Endometrium (tissue), 2 donors: ENCODE results near the gene DIP2C.
"Not testable (repeated sequence)": the region's sequence is repeated elsewhere in the genome, so short reads cannot be mapped to it uniquely, and the experiment has no call there.

Experiments
- FAIRE-seq: peaks from 2 replicates; lab custom pipeline; 2012; peaks lifted over from hg19 to GRCh38; lab: Jason Lieb, UNC
- donor health status: control.
- donor health status: control.

The DIP2C gene

DNA sequence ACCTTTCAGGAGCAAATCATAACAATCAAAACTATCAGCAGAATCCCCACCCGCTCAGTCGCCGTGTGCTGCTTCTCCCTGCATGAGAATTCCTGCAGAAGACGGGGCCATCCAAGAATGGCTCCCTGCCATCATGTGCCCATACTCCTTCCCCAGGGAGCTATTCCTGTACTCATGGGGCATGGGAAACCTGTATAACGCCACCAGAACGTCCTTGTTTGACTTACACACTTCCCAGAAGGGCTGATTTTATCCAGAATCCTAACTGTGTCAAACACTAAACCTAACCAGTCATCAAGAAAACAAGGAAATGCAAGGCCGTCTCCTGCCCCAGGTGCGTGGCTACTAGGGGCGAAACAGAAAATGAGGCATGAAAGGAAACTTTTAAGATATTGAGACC lies 16.0 kb downstream of the DIP2C start:
- FAIRE-seq = no peak

DNA sequence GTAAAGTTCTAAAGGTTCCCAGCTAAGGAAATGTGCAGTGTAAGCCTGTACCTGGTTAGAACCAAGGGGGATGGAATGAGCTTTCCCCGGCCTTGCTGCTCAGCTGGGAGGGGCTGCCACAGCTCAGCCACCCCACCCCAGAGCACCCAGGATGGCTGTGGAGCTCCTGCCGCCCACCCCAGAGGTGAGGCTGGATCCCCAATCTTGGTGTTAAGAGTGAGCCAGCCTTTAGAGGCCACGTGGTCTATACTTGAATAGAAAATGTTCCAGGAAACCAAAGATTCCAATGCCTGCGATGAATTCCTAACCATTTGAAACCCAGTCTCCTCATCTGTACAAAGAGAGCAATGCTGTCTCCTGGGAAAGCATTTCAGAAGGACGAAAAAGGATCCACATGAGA lies 16.5 kb downstream of the DIP2C start:
- FAIRE-seq = no peak

DNA sequence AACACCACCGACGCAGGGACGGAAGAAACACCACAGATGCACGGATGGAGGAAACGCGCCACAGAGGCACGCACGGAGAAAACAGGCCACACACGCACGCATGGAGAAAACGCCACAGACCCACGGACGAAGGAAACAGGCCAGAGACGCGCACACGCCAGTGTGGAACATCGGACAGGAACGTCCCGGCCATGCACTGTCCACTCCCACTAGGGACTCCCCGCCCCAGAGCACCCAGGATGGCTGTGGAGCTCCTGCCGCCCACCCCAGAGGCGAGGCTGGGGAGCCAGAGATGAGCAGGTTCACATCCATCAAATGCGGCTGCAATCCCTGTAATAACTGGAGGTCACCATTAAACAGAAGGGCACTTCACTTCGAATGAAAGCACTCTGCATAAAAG lies 17.3 kb downstream of the DIP2C start:
- no peak for FAIRE-seq

DNA sequence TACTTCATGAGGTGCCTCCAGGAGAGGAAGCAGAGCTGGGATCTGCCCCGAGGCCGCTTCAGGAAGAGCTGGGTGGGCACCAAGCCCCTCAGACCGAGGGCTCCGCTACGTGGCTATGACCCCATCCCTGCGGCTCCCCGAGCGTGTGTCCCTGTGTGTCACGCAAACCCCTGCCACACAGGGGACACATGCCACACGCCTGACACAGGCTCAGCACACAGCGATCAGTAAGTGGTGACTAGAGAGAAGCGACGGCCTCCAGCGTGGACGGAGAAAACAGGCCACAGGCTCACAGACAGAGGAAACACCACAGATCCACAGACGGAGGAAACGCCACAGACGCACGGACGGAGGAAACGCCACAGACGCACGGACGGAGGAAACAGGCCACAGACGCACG lies 18.5 kb downstream of the DIP2C start:
- no peak for FAIRE-seq

- FAIRE-seq = no peak
Observed at GRCh38 chr10:670038-670437, 19.4 kb downstream of the DIP2C start.

- no peak for FAIRE-seq
Observed at GRCh38 chr10:668786-669485, 20.5 kb downstream of the DIP2C start.

GRCh38 chr10:667602-668143 lies 21.8 kb downstream of the DIP2C start:
- FAIRE-seq = no peak

DNA sequence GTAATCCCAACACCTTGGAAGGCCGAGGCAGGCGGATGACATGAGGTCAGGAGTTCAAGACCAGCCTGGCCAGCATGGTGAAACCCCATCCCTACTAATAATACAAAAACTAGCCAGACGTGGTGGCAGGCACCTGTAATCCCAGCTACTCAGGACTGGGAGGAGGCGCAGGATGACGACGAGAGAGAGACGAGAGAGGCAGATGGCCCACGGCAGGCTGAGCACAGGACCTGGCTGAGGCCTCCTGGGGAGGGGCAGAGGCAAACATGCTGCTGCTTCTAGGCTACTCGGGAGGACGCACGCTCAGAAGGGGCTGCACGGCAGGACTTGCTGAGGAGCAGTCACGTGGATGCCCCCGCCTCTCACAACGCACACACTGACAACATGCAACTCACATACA lies 22.4 kb downstream of the DIP2C start:
- FAIRE-seq = no peak

DNA sequence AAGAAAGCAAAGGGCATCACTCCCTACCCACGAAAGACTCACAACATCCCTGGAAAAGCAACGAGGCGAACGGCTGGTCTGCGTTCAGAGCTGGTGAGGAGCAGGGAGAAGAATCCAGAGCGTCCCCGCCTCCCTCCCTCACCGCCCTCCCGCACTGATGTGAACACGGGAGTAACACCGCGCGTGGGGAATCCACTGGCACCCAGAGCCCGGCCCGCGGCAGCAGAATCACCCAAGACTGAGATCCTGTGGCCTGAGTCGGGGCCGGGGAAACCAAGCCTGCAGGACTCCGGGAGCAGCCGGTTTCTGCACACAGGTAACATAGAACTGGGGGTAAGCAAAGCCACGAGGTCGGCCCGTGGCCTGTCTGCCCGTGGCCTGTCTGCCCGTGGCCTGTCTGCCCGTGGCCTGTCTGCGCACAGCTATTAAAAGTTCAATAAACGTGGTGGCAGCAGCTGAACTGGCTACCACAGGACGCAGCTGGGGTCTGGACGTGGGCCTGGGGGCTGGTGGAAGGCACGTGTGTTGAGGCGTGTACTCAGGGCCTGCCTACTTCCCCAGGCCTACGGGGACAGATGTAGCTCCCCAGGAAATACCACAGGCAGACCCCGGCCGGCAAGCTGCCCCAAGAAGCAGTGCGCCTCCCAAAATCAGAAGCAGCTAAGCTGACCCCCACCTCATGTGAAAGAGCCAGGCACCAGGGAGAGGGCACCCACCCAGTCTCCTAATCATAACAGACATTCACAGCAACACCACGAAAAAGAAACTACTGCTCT lies 23.0 kb downstream of the DIP2C start:
- FAIRE-seq = no peak

GRCh38 chr10:665579-666091 lies 23.8 kb downstream of the DIP2C start:
- FAIRE-seq = no peak

DNA sequence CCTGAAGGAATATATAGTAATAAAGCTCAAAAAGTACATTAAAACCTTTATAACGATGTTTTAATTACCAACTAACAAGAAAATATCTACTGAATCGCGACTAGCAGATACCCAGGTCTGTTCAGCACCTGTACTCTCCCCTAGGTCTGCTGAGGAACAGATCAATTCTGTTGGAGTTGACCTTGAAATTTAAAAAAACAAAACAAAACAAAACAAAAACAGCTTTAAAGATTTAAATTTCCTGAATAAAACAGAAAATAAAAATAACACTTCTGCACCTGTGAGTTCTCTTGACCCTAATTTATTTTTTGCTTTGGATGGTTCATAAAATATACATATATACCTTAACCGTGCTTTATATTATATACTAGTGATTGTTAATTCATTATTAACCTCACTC lies 24.6 kb downstream of the DIP2C start:
- no peak for FAIRE-seq

DNA sequence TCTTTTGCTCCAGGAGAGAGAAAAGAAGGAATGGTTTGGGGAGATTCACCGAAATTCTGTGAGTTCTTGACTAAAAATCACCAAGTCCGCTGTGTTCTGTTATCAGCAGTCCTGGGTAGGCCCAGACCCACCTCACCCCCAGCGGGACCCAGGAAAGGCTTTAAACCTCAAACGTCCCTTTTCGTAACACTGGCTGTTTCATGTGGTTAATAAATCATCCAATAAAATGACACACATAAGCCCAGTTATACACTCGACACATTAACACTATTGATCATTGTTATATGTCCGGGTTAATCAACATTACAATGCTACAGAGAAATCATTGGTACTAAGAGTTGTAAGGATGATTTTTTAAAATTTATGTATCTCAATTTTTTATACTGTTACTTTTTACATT lies 25.2 kb downstream of the DIP2C start:
- FAIRE-seq = peak; percentile 59

- no peak for FAIRE-seq
Observed at GRCh38 chr10:663831-664251, 25.6 kb downstream of the DIP2C start.

- no peak for FAIRE-seq
Observed at GRCh38 chr10:663466-663751, 26.1 kb downstream of the DIP2C start.

- no peak for FAIRE-seq
Observed at GRCh38 chr10:662686-663465, 26.6 kb downstream of the DIP2C start.

DNA sequence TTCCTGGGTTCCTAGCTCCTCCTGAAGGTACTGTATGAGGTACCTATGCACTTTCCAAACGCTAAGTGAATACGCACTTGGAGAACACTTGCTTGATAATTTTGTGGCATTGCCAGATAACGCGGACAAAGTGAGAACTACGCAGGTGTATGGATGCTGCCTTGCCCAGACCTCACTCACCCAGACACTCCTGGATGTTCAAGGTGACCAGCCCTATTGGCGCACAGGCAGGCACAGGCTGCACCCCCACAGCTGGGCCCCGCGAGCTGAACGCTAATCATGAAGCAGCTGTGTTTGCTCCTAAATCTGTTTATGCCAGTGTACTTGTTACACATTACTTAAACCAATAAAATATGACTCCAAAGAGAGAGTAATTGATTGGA lies 27.3 kb downstream of the DIP2C start:
- no peak for FAIRE-seq

DNA sequence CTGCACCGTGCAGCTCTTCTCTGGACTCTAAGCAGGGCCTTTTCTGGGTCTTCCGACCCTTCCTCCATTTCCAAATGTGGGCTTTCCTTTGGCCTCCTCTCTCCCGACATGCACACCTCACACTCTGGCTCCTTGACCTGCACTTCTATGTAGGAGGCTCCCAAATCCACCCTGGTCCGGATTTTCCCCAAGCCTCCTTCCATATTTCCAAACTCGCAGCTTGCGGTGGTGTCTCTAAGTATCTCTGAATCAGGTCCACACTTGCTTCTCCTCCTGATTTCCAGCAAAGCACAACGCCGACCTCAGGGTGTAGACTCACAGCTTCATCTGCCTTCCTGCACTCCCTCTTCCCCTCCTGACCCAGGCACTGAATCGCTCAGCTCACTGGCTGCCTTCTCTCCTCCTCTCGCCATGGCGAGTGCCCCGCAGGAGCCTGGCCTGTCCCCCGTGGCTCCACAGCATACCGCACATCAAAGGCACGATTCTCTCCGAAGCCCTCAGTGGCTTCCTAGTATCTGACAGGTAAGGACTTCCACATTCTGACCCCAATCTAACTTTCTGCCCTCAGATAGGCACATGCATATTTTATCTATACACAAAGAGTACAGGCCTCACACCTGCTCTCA lies 27.8 kb downstream of the DIP2C start:
- FAIRE-seq = no peak

DNA sequence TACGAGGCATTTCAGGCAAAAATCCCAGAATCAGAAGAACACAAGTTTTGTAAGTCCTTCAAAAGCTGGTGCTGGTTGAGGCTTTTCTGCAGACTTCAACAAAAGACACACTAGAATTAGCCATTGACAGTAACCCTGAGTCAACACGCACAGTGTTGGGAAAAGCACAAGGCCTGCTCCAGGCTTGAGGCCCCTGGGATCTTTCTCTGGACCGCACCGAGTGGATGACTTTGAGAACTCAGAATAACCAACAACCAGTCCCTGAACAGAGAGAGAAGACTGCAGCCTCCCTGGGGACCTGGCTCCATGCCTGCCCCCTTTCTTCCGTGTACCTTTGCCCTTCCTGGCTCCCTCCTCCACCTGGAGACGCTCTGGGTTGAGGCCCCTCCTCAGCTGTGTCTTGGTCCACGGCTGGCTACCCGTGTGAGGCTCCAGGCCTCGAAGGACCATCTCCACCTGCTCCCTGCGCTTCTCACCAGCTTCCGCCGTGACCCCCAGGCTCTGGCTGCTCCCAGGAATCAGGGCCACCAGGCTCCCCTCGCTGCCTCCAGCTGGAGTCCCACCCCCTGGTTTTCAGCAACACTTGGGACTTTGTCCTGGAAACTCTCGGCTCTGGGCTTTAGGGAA lies 28.4 kb downstream of the DIP2C start:
- no peak for FAIRE-seq

- FAIRE-seq = no peak
Observed at GRCh38 chr10:660413-660969, 29.0 kb downstream of the DIP2C start.

GRCh38 chr10:659688-660141 lies 29.8 kb downstream of the DIP2C start:
- no peak for FAIRE-seq

DNA sequence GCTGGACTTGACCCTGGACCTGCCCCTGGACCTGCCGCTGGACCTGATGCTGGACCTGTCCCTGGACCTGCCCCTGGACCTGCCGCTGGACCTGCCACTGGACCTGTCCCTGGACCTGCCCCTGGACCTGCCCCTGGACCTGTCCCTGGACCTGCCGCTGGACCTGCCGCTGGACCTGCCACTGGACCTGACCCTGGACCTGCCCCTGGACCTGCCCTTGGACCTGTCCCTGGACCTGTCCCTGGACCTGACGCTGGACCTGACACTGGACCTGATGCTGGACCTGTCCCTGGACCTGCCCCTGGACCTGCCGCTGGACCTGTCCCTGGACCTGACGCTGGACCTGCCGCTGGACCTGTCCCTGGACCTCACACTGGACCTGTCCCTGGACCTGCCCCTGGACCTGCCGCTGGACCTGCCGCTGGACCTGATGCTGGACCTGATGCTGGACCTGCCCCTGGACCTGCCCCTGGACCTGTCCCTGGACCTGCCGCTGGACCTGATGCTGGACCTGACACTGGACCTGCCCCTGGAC lies 31.6 kb downstream of the DIP2C start:
- not testable (repeated sequence) for FAIRE-seq
